Gastroesophageal sphincter (tissue), 4 donors: ENCODE measurements around the gene C19orf67. TPM values are rescaled to one million over a fixed set of nuclear protein-coding genes. Genes with fewer than 3 reads are reported as not detected.

ENCODE experiments used
- ATAC-seq: fragments of 150-250 bp; one replicate; pipeline ENCODE4 v1.9.1; 2016; ENCODE audit warnings: mild to moderate bottlenecking, moderate library complexity
- H3K27ac ChIP-seq, 4 donors: fragments of 200-600 bp; sonication (generic) in 3 of 4; 1 replicate in 3 of 4; 2 replicates in 1 of 4; pipeline ENCODE4 v1.5.1; 2016 to 2019
- H3K27me3 ChIP-seq: fragments of 200-600 bp; sonication (generic); one replicate; pipeline ENCODE4 v1.5.1; 2019
- H3K36me3 ChIP-seq, 2 donors: fragments of 200-600 bp; sonication (generic); one replicate each; pipeline ENCODE4 v1.5.1; 2019; ENCODE audit warnings: control low read depth in 1 of 2
- H3K4me1 ChIP-seq, 3 donors: fragments of 200-600 bp; sonication (generic); 1 replicate in 2 of 3; 2 replicates in 1 of 3; pipeline ENCODE4 v1.5.1; 2016 to 2019; ENCODE audit warnings: control low read depth in 2 of 3
- H3K4me3 ChIP-seq, 2 donors: fragments of 200-600 bp; sonication (generic); one replicate each; pipeline ENCODE4 v1.5.1; 2019; ENCODE audit warnings: mild to moderate bottlenecking in 1 of 2, moderate library complexity in 1 of 2
- H3K9me3 ChIP-seq, 3 donors: fragments of 200-600 bp; sonication (generic); one replicate each; pipeline ENCODE4 v1.5.1; 2017 to 2019; ENCODE audit warnings: control low read depth in 2 of 3
- EP300 ChIP-seq: sonication (generic); formaldehyde crosslinking; IDR thresholded peaks from one replicate; pipeline ENCODE4 v1.6.1; 2017; ENCODE audit warnings: antibody characterized with exemption, mild to moderate bottlenecking
- POLR2A ChIP-seq, 2 donors: fragments of 450-650 bp; IDR thresholded peaks; one replicate each; pipeline ENCODE4 v1.6.1; 2017; ENCODE audit warnings: antibody characterized with exemption in 2 of 2, mild to moderate bottlenecking in 2 of 2, moderate library complexity in 1 of 2
- POLR2AphosphoS5 ChIP-seq: sonication (generic); formaldehyde crosslinking; IDR thresholded peaks from one replicate; pipeline ENCODE4 v1.6.1; 2017; ENCODE audit warnings: antibody characterized with exemption
- WGBS, 2 donors: methylation state at CpG; one replicate each; pipeline ENCODE4 v1.1.5; 2018; ENCODE audit warnings: low coverage in 1 of 2; 5-methylcytosine and 5-hydroxymethylcytosine counted together
- total RNA-seq, 4 donors: library from RNA; depleted of rRNA; stranded (reverse); fragments of >200 nt; gene quantifications; one replicate each; pipeline ENCODE4 v1.1.0, GENCODE V29; 2016
- TF ChIP-seq, protein P1 (sequence below), 4 experiments: fragments of 200-600 bp in 2 of 4; fragments of 450-650 bp in 2 of 4; sonication (generic) in 1 of 4; IDR thresholded peaks; one replicate each; pipeline ENCODE4 v1.5.1; 2017 to 2019; ENCODE audit warnings: antibody characterized with exemption in 4 of 4, mild to moderate bottlenecking in 2 of 4, moderate library complexity in 2 of 4

The C19orf67 gene
- total RNA-seq, 4 donors from 2014 or later: not detected

DNA sequence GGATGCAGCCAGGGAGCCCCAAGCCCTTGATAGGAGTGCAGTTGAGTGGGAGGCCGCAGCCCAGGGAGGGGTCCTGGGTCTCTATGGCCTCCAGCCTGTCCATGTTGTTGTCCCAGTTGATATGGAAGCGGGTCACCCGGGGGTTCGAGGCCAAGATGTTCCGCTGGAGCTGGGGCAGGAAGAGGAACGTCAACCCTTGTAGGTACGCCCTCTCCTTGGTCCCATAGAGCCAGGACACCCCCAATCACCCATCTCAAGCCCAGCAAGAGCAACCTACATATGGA, 34.9 kb upstream of the C19orf67 start:
- no peaks in the 10 kb centered on the region for H3K9me3 ChIP-seq
- H3K36me3 ChIP-seq: no peaks in the 10 kb centered on the region
- H3K27me3 ChIP-seq: no peaks in the 10 kb centered on the region
- H3K27ac ChIP-seq: peak overlapping the region in 3 of 4 donors; percentile 98 to 100 (median 99)
- TF ChIP-seq, protein P1, sequence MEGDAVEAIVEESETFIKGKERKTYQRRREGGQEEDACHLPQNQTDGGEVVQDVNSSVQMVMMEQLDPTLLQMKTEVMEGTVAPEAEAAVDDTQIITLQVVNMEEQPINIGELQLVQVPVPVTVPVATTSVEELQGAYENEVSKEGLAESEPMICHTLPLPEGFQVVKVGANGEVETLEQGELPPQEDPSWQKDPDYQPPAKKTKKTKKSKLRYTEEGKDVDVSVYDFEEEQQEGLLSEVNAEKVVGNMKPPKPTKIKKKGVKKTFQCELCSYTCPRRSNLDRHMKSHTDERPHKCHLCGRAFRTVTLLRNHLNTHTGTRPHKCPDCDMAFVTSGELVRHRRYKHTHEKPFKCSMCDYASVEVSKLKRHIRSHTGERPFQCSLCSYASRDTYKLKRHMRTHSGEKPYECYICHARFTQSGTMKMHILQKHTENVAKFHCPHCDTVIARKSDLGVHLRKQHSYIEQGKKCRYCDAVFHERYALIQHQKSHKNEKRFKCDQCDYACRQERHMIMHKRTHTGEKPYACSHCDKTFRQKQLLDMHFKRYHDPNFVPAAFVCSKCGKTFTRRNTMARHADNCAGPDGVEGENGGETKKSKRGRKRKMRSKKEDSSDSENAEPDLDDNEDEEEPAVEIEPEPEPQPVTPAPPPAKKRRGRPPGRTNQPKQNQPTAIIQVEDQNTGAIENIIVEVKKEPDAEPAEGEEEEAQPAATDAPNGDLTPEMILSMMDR (IDR thresholded peaks at IDR 0.05): no peak
- TF ChIP-seq EP300 (no peak), POLR2A (IDR thresholded peaks at IDR 0.05) (no peak), POLR2AphosphoS5 (no peak)
- peaks cover 7 to 38% (median 24%) of the 10 kb centered on the region in 3 donors for H3K4me1 ChIP-seq
- no peak for ATAC-seq
- no peak overlapping the region for H3K4me3 ChIP-seq
- WGBS, 2 donors: 75 to 100% methylated on average over 1 to 2 of the region's 7 CpGs

DNA sequence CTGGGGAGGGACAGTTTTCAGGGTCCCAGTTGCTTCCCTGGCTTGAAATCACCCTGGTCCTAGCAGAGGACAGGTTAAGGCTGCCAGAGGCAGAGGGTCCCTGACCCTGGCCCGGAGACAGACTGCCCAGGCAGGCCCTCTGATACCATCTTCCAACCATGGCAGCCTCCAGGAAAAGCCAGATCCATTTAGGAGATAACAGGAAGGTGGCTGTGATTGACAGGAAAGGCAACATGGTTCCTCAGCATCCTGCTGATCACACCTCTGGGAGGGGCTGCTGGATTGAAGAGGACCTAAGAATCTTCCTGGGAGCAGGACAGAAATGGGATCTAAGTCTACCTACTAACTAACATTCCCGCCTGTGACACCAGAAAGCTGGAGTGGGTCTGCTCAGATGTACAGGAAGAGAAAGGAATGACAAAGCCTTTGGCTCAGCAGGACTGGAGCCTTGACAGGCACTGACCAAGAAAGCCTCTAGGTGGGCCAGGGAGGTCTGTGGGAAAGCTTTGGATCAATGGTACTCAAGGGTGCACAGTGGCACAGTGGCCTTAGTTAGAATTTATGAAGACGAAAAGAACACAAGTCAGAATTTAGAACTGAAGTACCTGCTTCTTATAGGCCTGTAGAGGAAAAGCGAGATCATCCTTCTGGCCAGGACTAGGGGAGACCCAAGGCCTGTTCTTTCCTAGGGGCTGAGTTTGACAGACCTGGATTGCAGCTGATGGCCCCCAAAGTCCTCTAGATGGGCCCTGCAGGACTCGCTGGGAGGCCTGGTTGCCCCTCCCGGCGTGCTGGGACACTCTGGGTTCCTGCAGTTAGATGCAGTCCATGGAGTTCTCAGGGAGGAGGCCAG, 34.3 kb upstream of the C19orf67 start:
- peaks cover 7 to 44% (median 27%) of the 10 kb centered on the region in 3 donors for H3K4me1 ChIP-seq
- H3K27ac ChIP-seq: peak overlapping the region; percentile 84 to 100 (median 98)
- H3K4me3 ChIP-seq: no peak overlapping the region
- 85 to 87% methylated on average over 2 to 4 of the region's 7 CpGs for WGBS, 2 donors
- TF ChIP-seq POLR2AphosphoS5 (no peak), POLR2A (IDR thresholded peaks at IDR 0.05) (no peak), EP300 (no peak)
- TF ChIP-seq, protein P1 (IDR thresholded peaks at IDR 0.05): no peak
- no peaks in the 10 kb centered on the region for H3K9me3 ChIP-seq
- H3K36me3 ChIP-seq: no peaks in the 10 kb centered on the region
- no peaks in the 10 kb centered on the region for H3K27me3 ChIP-seq
- ATAC-seq: no peak

DNA sequence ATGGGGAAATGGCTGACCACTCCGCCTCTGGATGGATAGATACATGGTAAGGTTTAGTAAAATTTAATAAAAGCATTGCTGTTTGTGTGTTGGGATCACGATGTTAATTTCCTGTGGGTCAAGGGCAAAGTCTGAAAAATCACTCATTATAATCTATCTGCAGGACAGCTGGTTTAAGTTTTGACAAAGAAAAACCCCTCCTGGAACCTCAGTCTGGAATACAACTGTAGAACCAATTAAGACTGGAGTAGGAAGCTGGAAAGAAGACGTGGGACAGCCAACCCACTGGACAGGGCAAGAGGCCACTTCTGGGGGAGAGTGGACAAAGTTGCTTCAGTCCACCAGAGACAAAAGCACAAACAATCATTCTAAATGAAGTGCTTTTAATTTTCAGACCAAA, 33.6 kb upstream of the C19orf67 start:
- H3K4me3 ChIP-seq: peak overlapping the region; percentile 3 to 96
- no peaks in the 10 kb centered on the region for H3K36me3 ChIP-seq
- H3K27ac ChIP-seq: peak overlapping the region; percentile 84 to 100 (median 98)
- H3K27me3 ChIP-seq: no peaks in the 10 kb centered on the region
- TF ChIP-seq POLR2AphosphoS5 (no peak), POLR2A (IDR thresholded peaks at IDR 0.05) (no peak), EP300 (no peak)
- TF ChIP-seq, protein P1 (IDR thresholded peaks at IDR 0.05): no peak
- no peak for ATAC-seq
- 22 to 36% methylated on average over 1 to 3 of the region's 3 CpGs for WGBS, 2 donors
- H3K4me1 ChIP-seq: peaks cover 7 to 51% (median 34%) of the 10 kb centered on the region in 3 donors
- H3K9me3 ChIP-seq: no peaks in the 10 kb centered on the region

DNA sequence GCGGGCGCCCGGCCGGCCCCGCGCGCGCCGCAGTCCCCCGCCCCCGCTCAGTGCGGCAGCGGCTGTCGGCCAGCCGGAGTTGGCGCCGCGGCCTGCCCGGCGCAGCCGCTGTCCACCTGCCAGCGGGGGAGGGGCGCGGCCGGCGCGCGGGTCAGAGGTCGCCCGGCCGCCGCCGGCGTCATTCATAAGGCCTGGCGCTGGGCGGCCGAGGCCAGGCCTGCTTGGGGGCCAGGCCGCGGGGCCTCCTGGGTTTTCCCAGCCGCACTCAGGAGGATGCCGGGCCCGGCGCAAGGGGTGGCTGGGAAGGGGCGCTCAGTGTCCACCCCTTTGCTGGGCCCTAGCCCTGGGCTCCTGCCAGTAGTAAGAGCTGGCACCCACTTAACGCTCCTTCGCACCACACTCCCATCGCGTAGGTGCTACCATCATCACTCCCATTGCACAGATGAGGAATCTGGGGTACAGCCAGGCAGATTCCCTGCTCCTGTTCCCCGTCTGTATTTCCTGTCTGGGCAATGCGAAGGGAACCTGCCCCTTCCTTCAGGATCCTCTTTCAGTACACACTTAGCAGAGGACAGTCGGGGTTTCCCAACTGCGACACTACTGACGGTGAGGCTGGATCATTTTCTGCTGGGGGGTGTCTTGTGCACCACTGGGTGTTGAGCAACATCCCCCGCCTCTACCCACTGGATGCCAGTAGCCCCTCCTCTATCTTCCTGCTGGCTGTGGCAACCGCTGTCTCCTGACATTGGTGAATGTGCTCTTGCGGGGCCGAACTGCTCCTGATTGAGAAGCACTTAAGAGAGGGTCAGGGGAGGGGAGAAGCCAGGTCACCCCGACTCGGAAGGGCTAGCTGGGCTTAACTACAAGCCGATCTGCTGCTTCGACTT, 32.8 kb upstream of the C19orf67 start:
- no peaks in the 10 kb centered on the region for H3K27me3 ChIP-seq
- H3K27ac ChIP-seq: peak overlapping the region; percentile 84 to 100 (median 98)
- no peaks in the 10 kb centered on the region for H3K36me3 ChIP-seq
- 3 to 5% methylated on average over 5 to 12 of the region's 61 CpGs for WGBS, 2 donors
- H3K9me3 ChIP-seq: no peaks in the 10 kb centered on the region
- peaks cover 10 to 58% (median 41%) of the 10 kb centered on the region in 3 donors for H3K4me1 ChIP-seq
- TF ChIP-seq POLR2AphosphoS5: peak; percentile 84
- no peak for TF ChIP-seq EP300
- TF ChIP-seq, protein P1 (IDR thresholded peaks at IDR 0.05): peak in 1 of 4 experiments; percentile 30
- TF ChIP-seq POLR2A (IDR thresholded peaks at IDR 0.05): peak; percentile 82 to 83
- H3K4me3 ChIP-seq: peak overlapping the region; percentile 18 to 96
- peak; percentile 73 for ATAC-seq
